Measurements from ENCODE around the gene FKBP5.

DNA sequence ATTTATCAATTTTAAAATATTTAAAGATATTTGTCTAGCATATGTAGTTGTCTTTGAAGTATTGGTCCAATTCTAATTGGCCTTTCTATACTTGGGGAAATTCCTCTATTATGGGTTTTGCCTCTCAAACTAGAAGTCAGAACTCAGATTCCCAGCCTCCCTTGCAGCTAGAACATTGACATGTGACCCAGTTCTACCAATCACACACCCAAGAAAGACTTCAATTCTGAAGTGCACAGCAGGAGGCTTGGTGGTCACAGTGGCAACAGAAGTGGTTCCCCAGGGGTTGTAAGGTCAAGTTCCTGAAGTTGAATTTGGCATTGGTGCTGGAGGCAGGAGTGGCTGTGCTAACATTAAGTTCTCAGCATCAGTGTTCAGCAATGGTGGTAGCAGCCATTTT, 14.8 kb upstream of the FKBP5 start:
- TF ChIP-seq, protein P1, sequence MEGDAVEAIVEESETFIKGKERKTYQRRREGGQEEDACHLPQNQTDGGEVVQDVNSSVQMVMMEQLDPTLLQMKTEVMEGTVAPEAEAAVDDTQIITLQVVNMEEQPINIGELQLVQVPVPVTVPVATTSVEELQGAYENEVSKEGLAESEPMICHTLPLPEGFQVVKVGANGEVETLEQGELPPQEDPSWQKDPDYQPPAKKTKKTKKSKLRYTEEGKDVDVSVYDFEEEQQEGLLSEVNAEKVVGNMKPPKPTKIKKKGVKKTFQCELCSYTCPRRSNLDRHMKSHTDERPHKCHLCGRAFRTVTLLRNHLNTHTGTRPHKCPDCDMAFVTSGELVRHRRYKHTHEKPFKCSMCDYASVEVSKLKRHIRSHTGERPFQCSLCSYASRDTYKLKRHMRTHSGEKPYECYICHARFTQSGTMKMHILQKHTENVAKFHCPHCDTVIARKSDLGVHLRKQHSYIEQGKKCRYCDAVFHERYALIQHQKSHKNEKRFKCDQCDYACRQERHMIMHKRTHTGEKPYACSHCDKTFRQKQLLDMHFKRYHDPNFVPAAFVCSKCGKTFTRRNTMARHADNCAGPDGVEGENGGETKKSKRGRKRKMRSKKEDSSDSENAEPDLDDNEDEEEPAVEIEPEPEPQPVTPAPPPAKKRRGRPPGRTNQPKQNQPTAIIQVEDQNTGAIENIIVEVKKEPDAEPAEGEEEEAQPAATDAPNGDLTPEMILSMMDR (conservative IDR thresholded peaks at IDR 0.05; ENCODE audit: low read depth, low read length) = no peak
- no peak for TF ChIP-seq POLR2A (IDR thresholded peaks at IDR 0.05; ENCODE audit: low read depth, low read length)
- TF ChIP-seq RAD21 (IDR thresholded peaks at IDR 0.05; ENCODE audit: low read length) = no peak
- no peak for TF ChIP-seq CEBPB (IDR thresholded peaks at IDR 0.05; ENCODE audit: low read depth, low read length)
- TF ChIP-seq SMC3 (IDR thresholded peaks at IDR 0.05; ENCODE audit: low read depth, low read length) = no peak
- TF ChIP-seq MAZ (IDR thresholded peaks at IDR 0.05; ENCODE audit: borderline replicate concordance, low read depth, low read length) = no peak
- TF ChIP-seq, protein P2, sequence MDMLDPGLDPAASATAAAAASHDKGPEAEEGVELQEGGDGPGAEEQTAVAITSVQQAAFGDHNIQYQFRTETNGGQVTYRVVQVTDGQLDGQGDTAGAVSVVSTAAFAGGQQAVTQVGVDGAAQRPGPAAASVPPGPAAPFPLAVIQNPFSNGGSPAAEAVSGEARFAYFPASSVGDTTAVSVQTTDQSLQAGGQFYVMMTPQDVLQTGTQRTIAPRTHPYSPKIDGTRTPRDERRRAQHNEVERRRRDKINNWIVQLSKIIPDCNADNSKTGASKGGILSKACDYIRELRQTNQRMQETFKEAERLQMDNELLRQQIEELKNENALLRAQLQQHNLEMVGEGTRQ (IDR thresholded peaks at IDR 0.05; ENCODE audit: low read depth, low read length) = no peak
- TF ChIP-seq MXI1 (IDR thresholded peaks at IDR 0.05; ENCODE audit: borderline replicate concordance, low read depth, low read length) = no peak
- TF ChIP-seq, protein P3, sequence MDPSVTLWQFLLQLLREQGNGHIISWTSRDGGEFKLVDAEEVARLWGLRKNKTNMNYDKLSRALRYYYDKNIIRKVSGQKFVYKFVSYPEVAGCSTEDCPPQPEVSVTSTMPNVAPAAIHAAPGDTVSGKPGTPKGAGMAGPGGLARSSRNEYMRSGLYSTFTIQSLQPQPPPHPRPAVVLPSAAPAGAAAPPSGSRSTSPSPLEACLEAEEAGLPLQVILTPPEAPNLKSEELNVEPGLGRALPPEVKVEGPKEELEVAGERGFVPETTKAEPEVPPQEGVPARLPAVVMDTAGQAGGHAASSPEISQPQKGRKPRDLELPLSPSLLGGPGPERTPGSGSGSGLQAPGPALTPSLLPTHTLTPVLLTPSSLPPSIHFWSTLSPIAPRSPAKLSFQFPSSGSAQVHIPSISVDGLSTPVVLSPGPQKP (IDR thresholded peaks at IDR 0.05; ENCODE audit: borderline replicate concordance, low read depth, low read length) = no peak
- no peak for TF ChIP-seq RFX5 (IDR thresholded peaks at IDR 0.05; ENCODE audit: low read depth, low read length)
- no peak for TF ChIP-seq CHD1 (IDR thresholded peaks at IDR 0.05; ENCODE audit: low read depth, low read length)
- TF ChIP-seq MAFK (IDR thresholded peaks at IDR 0.05; ENCODE audit: low read depth, low read length) = no peak
